ENCODE data around the gene ODAD2.

Gene ODAD2

GRCh38 chr10:27865221-27865635, 133.7 kb downstream of the ODAD2 start (continued):
- TF ChIP-seq ZSCAN30 (tag by site-specific recombination; IDR thresholded peaks at IDR 0.05) (no peak), ZNF585B (tag by site-specific recombination; IDR thresholded peaks at IDR 0.05) (no peak), HOXC10 (CRISPR knock-in tag; IDR thresholded peaks at IDR 0.05) (no peak), ZSCAN16 (tag by site-specific recombination; IDR thresholded peaks at IDR 0.05) (no peak), INSM2 (tag by site-specific recombination; IDR thresholded peaks at IDR 0.05) (no peak), ZFP37 (tag by site-specific recombination; IDR thresholded peaks at IDR 0.05) (no peak), REPIN1 (tag by site-specific recombination; IDR thresholded peaks at IDR 0.05; ENCODE audit: low read depth) (no peak), ZNF660 (tag by site-specific recombination; IDR thresholded peaks at IDR 0.05) (no peak), ZNF121 (tag by site-specific recombination; IDR thresholded peaks at IDR 0.05) (no peak), ZNF777 (tag by site-specific recombination; IDR thresholded peaks at IDR 0.05; ENCODE audit: borderline replicate concordance) (no peak)
- TF ChIP-seq, protein P1, sequence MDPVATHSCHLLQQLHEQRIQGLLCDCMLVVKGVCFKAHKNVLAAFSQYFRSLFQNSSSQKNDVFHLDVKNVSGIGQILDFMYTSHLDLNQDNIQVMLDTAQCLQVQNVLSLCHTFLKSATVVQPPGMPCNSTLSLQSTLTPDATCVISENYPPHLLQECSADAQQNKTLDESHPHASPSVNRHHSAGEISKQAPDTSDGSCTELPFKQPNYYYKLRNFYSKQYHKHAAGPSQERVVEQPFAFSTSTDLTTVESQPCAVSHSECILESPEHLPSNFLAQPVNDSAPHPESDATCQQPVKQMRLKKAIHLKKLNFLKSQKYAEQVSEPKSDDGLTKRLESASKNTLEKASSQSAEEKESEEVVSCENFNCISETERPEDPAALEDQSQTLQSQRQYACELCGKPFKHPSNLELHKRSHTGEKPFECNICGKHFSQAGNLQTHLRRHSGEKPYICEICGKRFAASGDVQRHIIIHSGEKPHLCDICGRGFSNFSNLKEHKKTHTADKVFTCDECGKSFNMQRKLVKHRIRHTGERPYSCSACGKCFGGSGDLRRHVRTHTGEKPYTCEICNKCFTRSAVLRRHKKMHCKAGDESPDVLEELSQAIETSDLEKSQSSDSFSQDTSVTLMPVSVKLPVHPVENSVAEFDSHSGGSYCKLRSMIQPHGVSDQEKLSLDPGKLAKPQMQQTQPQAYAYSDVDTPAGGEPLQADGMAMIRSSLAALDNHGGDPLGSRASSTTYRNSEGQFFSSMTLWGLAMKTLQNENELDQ (tag by site-specific recombination; IDR thresholded peaks at IDR 0.05; ENCODE audit: low read depth), result no peak

- POLR2A ChIA-PET, result no interaction called here
- TF ChIP-seq ZNF555 (tag by site-specific recombination; conservative IDR thresholded peaks at IDR 0.05) (no peak), TCF7L2 (IDR thresholded peaks at IDR 0.05; ENCODE audit: borderline replicate concordance, low read depth, low read length) (no peak)
- TF ChIP-seq, protein P2, sequence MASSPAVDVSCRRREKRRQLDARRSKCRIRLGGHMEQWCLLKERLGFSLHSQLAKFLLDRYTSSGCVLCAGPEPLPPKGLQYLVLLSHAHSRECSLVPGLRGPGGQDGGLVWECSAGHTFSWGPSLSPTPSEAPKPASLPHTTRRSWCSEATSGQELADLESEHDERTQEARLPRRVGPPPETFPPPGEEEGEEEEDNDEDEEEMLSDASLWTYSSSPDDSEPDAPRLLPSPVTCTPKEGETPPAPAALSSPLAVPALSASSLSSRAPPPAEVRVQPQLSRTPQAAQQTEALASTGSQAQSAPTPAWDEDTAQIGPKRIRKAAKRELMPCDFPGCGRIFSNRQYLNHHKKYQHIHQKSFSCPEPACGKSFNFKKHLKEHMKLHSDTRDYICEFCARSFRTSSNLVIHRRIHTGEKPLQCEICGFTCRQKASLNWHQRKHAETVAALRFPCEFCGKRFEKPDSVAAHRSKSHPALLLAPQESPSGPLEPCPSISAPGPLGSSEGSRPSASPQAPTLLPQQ (tag by site-specific recombination; IDR thresholded peaks at IDR 0.05), result no peak
- TF ChIP-seq, protein P3, sequence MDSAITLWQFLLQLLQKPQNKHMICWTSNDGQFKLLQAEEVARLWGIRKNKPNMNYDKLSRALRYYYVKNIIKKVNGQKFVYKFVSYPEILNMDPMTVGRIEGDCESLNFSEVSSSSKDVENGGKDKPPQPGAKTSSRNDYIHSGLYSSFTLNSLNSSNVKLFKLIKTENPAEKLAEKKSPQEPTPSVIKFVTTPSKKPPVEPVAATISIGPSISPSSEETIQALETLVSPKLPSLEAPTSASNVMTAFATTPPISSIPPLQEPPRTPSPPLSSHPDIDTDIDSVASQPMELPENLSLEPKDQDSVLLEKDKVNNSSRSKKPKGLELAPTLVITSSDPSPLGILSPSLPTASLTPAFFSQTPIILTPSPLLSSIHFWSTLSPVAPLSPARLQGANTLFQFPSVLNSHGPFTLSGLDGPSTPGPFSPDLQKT (IDR thresholded peaks at IDR 0.05; ENCODE audit: borderline replicate concordance, low read depth, low read length), result no peak
- Histone ChIP-seq H3K36me3 (ENCODE audit: control insufficient read depth in 2 of 2, insufficient read depth in 1 of 2, low read length in 2 of 2) (no peaks in the 10 kb centered on the region), H3K4me1 (ENCODE audit: control insufficient read depth, insufficient read depth, low read length) (no peaks in the 10 kb centered on the region), H3K9me3 (ENCODE audit: control insufficient read depth, insufficient read depth, low read depth, low read length) (no peaks in the 10 kb centered on the region), H3K4me3 (ENCODE audit: low read depth, low read length) (no peak overlapping the region), H3K27ac (ENCODE audit: extremely low read depth, low read depth, low read length) (no peak overlapping the region)
- CTCF ChIA-PET, result interaction anchor here (0.6 kb wide), 1 partner anchor 564 kb away, joined by 3 read pairs; no protein-coding TSS in a partner anchor
Observed at GRCh38 chr10:27861781-27862180, 137.1 kb downstream of the ODAD2 start.

- no peak overlapping the region for H3K27ac ChIP-seq (ENCODE audit: extremely low read depth, low read depth, low read length)
- ChIA-PET CTCF (no interaction called here), POLR2A (no interaction called here)
- H3K36me3 ChIP-seq (ENCODE audit: control insufficient read depth in 2 of 2, insufficient read depth in 1 of 2, low read length in 2 of 2), result no peaks in the 10 kb centered on the region
- no peaks in the 10 kb centered on the region for H3K4me1 ChIP-seq (ENCODE audit: control insufficient read depth, insufficient read depth, low read length)
- H3K9me3 ChIP-seq (ENCODE audit: control insufficient read depth, insufficient read depth, low read depth, low read length), result no peaks in the 10 kb centered on the region
- H3K4me3 ChIP-seq (ENCODE audit: low read depth, low read length), result no peak overlapping the region
- TF ChIP-seq ZNF501 (tag by site-specific recombination; IDR thresholded peaks at IDR 0.05) (no peak), ZNF660 (tag by site-specific recombination; IDR thresholded peaks at IDR 0.05) (no peak), REPIN1 (tag by site-specific recombination; IDR thresholded peaks at IDR 0.05; ENCODE audit: low read depth) (no peak), ZNF777 (tag by site-specific recombination; IDR thresholded peaks at IDR 0.05; ENCODE audit: borderline replicate concordance) (no peak), ZBTB44 (tag by site-specific recombination; IDR thresholded peaks at IDR 0.05) (no peak), ZNF391 (tag by site-specific recombination; IDR thresholded peaks at IDR 0.05; ENCODE audit: borderline replicate concordance, low read depth) (no peak), ZNF776 (tag by site-specific recombination; IDR thresholded peaks at IDR 0.05; ENCODE audit: borderline replicate concordance) (no peak), HOXA7 (CRISPR knock-in tag; IDR thresholded peaks at IDR 0.05; ENCODE audit: borderline replicate concordance) (no peak)
- TF ChIP-seq, protein P4, sequence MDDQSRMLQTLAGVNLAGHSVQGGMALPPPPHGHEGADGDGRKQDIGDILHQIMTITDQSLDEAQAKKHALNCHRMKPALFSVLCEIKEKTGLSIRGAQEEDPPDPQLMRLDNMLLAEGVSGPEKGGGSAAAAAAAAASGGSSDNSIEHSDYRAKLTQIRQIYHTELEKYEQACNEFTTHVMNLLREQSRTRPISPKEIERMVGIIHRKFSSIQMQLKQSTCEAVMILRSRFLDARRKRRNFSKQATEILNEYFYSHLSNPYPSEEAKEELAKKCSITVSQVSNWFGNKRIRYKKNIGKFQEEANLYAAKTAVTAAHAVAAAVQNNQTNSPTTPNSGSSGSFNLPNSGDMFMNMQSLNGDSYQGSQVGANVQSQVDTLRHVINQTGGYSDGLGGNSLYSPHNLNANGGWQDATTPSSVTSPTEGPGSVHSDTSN (CRISPR knock-in tag; IDR thresholded peaks at IDR 0.05), result no peak
Observed at GRCh38 chr10:27857616-27858015, 141.3 kb downstream of the ODAD2 start.

All from HEK293 (cell line).